ENCODE data around the gene OSTN.
"Not testable (repeated sequence)": the region's sequence is repeated elsewhere in the genome, so short reads cannot be mapped to it uniquely, and the experiment has no call there.

Gene OSTN

GRCh38 chr3:191198932-191199331 lies at the start of gene OSTN:
TSS of gene OSTN (plus strand) at chr3:191199241. CDS start at chr3:191212533, 13,292 bp downstream.
- no peak for DNase-seq

DNA sequence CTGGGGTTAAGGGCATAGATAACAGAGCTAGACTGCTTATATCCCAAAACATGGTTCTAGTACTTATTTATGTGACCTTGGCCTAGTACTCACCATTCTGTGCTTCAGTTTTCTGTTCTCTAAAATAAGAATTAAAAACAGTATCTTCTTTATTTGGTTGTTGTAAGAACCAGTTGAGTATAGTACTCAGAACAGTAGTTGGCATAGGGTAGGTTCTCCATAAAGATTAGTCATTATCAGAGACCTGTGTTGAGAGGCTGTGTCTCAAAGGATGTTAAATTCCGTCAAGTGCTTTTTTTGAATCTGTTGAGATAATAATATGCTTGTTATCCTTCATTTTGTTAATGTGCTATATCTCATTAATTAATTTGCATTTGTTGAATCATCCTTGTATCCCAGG lies 47.4 kb upstream of the OSTN start:
- DNase-seq, result no peak

DNA sequence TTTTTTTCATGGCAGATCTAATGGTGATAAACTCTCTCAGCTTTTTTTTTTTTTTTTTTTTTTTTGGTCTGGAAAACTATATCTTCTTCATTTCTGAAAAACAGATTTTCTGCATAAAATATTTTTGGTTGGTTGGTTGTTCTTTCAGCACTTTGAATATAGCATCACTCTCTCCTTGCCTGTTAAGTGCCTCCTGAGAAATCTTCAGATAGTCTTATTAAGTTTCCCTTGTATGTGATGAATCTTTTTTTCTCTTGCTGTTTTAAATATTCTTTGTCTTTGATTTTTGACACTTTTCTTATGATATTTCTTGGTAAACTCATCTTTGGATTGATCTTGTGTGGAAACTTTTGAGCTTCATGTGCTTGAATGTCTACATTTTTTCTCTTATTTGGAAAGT lies 44.2 kb upstream of the OSTN start:
- no peak for DNase-seq

GRCh38 chr3:191158247-191158646 lies 40.8 kb upstream of the OSTN start:
- no peak for DNase-seq

DNA sequence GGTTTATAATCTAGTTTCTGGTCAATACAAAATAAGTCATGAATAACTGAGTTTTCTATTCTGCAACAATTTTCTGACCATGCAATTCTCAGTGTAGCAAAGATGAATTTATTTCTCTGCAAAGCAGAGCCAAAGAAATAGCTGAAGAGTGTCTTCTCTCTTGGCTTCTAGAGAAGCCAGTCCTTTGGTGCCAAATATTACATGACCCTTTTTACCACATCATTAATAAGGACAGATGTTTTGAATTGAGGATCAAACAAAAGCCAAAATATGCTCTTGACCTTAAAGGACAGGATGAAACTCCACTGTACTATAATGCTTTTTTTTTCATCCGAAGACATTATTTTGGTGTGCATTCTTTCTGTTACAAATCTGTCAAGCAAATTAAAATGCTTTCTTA lies 40.2 kb upstream of the OSTN start:
- no peak for DNase-seq

DNA sequence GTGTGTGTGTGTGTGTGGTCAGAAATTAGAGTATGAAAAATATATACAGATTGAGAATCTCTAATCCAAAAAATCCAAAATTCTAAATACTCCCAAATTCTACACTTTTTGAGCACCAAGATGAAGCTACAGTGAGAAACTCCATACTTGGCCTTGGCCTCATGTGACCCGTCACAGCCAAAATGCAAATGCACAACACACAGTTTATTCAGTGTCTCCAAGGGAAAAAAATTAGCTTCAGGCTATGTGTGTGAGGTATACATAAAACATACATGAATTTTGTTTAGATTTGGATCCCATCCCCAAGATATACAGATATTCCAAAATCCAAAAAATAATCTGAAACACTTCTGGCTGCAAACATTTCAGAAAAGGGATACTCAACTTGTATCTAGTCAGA lies 33.2 kb upstream of the OSTN start:
- DNase-seq, result no peak

- DNase-seq, result no peak
Measured at GRCh38 chr3:191166368-191166767, 32.7 kb upstream of the OSTN start.

- no peak for DNase-seq
Measured at GRCh38 chr3:191169566-191169965, 29.5 kb upstream of the OSTN start.

- DNase-seq, result no peak
Measured at GRCh38 chr3:191170097-191170496, 28.9 kb upstream of the OSTN start.

- no peak for DNase-seq
Measured at GRCh38 chr3:191175102-191175501, 23.9 kb upstream of the OSTN start.

DNA sequence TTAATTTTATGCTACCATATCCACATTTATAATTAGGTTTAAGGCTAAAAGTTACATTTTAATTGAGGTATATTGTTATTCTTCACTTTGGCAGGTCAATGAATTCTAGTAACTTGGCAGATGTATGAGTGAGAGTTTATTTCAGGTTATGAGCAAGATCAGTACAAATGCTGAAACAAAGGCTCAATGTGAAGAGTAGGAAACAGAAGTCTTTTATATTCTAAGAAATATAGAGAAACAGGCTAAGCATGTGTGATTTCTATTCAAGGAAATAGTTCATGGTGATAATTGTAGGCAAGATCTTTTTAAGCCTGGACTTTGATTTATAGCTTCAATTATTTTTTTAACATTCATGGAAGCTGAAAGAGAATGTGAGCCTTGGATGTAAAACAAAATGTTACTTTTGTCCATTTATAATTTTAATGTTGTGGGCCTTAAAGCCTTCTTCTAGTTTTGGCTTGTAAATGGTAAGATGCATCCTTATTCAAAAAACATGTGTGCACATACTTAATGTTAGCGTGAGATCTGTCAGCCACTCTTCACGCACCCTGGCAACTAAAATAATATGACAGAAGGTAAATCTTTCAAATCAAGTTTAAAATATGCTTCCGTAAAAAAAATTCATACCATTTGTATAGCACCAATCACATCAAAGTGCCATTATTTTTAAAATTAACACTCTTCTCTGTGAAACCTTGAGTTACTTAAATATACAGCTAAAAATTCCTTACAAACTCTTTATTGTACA lies 22.8 kb upstream of the OSTN start:
- DNase-seq, result no peak

GRCh38 chr3:191185382-191185781 lies 13.7 kb upstream of the OSTN start:
- DNase-seq, result not testable (repeated sequence)

- not testable (repeated sequence) for DNase-seq
Measured at GRCh38 chr3:191188246-191188645, 10.8 kb upstream of the OSTN start.

GRCh38 chr3:191192270-191192669 lies 6.8 kb upstream of the OSTN start:
- not testable (repeated sequence) for DNase-seq

- DNase-seq, result no peak
Measured at GRCh38 chr3:191192941-191193340, 6.1 kb upstream of the OSTN start.

DNA sequence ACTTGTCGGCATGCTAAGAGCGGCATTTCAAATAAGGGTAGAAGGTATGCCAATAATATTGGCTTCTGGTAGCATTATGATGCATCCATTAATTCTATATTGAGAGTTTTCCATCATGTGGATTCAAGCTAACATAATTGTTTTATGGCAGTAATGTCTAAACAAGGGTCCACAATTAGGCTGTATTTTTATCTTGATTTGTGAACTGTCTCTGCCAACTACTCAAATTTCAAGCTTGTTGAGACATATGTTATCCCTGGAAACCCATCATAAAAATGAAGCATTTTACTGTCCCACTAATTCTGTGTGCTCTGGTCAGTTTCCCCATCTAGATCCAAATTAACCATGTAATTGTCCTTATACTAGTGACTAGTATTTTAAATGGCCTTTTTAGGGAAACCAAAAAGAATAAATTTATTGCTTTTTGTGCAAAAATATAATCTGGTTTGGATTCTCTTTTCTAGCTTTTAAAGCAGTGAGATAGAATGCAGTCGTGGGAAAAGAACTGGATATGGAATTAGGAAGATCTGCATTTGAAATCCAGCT lies 1.2 kb upstream of the OSTN start:
- DNase-seq, result no peak

DNA sequence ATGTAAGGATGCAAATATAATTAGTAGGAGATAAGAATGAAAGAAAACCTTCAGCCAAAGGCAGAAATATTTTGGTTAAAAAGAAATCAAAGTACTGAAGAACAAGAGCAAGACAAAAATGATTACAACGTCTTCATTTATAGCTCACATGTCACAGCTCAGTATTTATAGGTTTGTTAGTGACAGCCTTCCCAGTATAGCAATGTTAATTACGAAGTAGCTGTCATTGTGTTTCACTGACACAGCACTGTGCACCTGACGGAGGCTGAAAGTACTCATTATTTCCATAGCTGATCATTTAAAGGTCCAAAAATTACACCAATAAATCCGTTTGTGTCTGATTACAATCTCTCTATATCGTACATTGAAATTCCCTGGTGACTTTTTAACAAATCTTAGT lies 561 bp upstream of the OSTN start:
- no peak for DNase-seq

GRCh38 chr3:191210032-191210431 lies 11.0 kb downstream of the OSTN start:
- DNase-seq, result no peak

DNA sequence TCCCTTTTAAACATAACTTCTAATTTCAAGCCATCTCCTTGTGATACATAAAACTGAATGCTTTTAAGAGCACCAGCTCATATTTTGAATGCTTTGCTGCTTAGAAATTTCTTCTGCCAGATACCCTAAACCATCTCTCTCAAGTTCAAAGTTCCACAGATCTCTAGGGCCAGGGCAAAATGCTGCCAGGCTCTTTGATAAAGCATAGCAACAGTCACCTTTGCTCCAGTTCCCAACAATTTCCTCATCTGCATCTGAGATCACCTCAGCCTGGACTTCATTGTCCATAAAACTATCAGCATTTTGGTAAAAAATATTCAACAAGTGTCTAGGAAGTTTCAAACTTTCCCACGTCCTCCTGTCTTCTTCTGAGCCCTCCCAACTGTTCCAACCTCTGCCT lies 17.5 kb downstream of the OSTN start:
- DNase-seq, result no peak

GRCh38 chr3:191217301-191217700 lies 18.3 kb downstream of the OSTN start:
- DNase-seq, result no peak

GRCh38 chr3:191220908-191221307 lies 21.9 kb downstream of the OSTN start:
- DNase-seq, result no peak

DNA sequence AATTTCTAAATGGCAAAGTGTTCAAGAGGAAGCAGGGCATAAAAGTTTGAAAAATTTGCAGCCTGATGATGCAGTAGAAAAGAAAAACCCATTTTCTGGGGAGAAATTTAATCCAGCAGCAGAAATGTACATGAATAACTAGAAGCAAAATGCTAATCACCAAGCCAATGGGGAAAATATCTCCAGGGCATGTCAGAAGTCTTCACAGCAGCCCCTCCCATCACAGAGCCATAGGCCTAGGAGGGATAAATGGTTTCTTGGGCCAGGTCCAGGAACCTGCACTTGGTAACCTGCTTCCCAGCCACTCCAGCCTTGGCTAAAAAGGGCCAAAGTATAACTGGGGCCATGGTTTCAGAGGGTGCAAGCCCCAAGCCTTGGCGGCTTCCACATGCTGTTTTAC lies 22.6 kb downstream of the OSTN start:
- no peak for DNase-seq

DNA sequence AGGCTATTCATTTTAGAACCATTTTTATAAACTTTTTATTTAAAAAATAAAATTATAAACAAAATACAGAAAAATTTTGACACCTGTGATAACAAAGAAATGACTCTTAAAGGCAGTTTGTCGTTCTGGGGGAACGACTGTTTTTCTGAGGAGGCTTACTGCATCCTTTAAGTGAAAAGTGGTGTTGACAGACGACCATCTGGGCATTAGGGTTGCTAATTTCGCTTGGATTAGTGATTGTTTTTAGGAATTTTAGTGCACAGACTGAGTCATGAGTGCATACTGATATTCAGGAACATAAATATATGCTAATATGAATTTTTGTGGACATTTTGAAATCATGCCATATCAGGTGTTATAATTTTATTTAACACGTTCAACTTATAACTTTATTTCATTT lies 28.5 kb downstream of the OSTN start:
- no peak for DNase-seq

DNA sequence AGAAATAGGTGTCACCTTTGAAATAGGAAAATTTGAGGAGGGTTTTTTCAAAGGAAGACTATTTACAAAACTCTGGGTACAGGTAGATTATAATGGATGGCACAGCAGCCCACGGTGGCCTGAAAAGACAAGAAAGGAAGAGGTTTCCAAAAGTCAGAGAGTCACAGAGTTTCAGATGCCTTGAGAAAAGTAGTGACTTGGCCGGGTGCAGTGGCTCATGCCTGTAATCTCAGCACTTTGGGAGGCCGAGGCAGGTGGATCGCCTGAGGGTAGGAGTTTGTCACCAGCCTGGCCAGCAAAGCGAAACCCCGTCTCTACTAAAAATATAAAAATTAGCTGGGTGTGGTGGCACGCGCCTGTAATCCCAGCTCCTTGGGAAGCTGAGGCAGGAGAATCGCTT lies 35.2 kb downstream of the OSTN start:
- DNase-seq, result no peak

Data from CD4-positive, alpha-beta T cell treated with Interleukin-10 for 1 hour (primary cell).